ENCODE results near the gene SRM.

DNA sequence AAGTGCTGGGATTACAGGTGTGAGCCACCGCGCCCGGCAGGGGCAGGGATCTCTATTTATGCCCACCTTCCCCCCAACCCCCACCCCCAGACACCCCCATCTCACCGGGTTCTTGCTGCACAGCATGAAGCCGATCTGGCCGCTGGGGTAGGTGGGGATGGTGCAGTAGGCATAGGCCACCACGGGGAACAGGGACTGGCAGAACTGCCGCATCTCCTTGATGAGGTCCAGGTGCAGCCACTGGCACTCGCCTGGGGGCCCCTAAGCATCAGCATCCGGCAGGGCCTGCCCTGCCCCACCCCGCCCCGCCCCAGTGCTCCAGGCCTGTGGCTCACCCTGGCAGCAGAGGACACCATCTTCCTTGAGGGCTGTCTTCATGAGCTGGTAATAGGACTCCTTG is 4.1 kb downstream of the SRM start:
- TF ChIP-seq CTCF (IDR thresholded peaks at IDR 0.05 in 8 of 11, conservative IDR thresholded peaks at IDR 0.05 in 3 of 11) = no peak
- TF ChIP-seq POLR2AphosphoS5 (IDR thresholded peaks at IDR 0.05) = no peak
